Lower leg skin (tissue), 3 donors: Measurements from ENCODE around the gene HNF1A.

Experiments
- CTCF ChIP-seq, 3 donors: fragments of 450-650 bp; IDR thresholded peaks; one replicate each; pipeline ENCODE4 v1.5.1; 2016; ENCODE audit warnings: antibody characterized with exemption in 3 of 3, mild to moderate bottlenecking in 3 of 3, moderate library complexity in 2 of 3
- POLR2A ChIP-seq, 2 donors: fragments of 450-650 bp; IDR thresholded peaks; one replicate each; pipeline ENCODE4 v1.6.1; 2016 to 2017; ENCODE audit warnings: antibody characterized with exemption in 2 of 2, mild to moderate bottlenecking in 1 of 2, moderate library complexity in 1 of 2

- no peak for TF ChIP-seq CTCF (IDR thresholded peaks at IDR 0.05)
- TF ChIP-seq POLR2A (IDR thresholded peaks at IDR 0.05) = no peak
Measured at GRCh38 chr12:120940799-120941198, 37.5 kb upstream of the HNF1A start.
